Frontal cortex (tissue), 4 donors: ENCODE results near the gene KIF18B. TPM values are rescaled to one million over a fixed set of nuclear protein-coding genes. Genes with fewer than 3 reads are reported as not detected.

Experiments used
- DNase-seq, 2 donors: peaks; one replicate each; pipeline ENCODE4 v3.0.0; 2012; ENCODE audit warnings: low spot score in 2 of 2
- FAIRE-seq: peaks from 2 replicates; lab custom pipeline; 2012; peaks lifted over from hg19 to GRCh38; lab: Jason Lieb, UNC
- total RNA-seq: library from RNA; depleted of rRNA; stranded (reverse); fragments of >200 nt; gene quantifications from one replicate; pipeline ENCODE4 v1.2.3, GENCODE V29; 2014
- donor health status: control.
- donor health status: control.
- donor health status: control.

KIF18B gene
- total RNA-seq: 0.41 TPM

DNA sequence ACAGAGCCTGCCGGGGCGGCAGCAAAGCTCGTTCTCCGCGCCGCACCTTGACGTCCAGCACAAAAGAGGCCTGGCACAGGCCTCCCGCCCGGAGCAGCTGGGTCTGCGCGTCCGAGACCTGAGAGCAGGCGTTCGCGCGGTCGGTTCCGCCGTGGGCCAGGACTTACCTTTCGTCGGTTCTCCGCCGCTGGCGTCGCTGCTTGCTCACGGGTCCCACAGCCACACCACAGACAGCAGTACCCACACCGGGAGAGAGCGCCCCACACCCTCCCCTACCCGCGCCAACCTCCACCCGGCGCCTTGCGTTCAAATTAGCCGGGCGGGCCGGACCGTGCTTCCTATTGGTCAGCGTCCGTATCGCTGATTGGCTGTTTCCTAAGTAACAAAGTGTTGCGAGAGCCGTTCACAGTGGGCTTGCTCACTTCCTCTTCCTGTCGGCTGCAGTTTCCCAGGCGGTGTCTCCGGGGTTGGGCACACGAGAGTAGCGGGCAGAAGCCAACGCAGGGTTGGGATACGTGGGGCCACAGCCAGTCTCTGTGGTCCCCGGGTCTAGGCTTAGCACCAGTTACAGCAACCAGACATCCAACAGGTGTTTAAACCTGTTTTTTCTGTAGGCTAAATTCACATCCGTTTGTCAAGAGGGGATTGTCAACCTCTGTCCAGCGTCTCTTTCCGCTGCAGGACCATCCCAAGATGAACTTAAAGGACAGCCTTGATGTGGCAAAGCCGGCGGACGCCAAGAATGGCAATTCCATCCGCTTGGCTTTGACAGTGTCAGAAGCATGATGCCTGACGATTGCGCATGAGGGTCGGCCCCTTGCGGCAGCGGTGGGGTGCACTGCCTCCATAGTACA lies at the start of gene KIF18B:
TSS of gene KIF18B (minus strand) at position 313 of the 854 bp plus-strand sequence. CDS start 11,429 bp downstream, outside the sequence.
- FAIRE-seq (no peak), DNase-seq (peak; percentile 85 to 98)

DNA sequence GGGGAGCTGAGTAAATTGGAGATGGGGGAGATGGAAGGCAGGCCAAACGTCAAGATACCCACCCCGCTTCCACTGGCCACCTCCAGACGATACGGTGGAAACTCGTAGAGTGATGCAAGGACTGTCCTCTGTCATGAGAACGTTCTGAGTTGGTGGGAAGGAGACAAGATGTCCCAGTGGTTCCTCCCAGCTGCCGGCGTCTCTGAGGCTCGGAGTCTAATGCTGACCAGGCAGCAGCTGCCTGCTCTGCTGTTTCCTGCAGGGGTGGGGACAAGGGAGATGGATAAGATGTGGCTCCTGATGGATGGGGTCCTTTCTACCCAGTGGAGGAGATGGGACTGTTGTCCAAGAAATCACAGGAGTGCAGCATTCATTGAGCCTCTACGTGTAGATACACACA lies 48.7 kb upstream of the KIF18B start:
- FAIRE-seq (no peak), DNase-seq (no peak)

DNA sequence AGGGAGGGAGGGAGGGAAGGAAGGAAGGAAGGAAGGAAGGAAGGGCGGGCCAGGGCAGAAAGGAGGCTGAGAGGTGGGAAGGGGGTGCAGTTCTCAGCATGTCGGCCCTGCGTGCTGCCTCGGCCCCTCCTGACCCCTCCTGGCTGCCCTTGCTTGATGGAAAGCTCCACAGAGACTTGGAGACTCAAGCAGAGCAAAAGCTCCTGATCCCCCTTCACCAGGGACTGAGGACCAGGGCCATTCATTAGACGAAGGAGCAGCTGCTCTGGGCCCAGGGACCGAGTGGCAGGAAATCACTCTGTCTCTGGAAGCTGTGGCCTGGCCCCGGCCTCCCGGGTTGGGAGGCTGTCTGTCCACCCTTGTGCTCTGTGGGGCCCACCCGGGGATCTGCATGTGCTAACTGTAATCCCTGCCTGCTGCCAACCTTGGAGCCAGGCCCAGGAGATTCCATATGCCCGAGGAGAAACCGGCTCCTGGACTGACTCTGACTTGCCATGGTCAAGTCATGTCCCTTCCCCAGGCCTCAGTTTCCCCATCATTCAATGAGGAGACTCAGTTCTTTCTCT lies 47.9 kb upstream of the KIF18B start:
- DNase-seq: no peak
- no peak for FAIRE-seq

DNA sequence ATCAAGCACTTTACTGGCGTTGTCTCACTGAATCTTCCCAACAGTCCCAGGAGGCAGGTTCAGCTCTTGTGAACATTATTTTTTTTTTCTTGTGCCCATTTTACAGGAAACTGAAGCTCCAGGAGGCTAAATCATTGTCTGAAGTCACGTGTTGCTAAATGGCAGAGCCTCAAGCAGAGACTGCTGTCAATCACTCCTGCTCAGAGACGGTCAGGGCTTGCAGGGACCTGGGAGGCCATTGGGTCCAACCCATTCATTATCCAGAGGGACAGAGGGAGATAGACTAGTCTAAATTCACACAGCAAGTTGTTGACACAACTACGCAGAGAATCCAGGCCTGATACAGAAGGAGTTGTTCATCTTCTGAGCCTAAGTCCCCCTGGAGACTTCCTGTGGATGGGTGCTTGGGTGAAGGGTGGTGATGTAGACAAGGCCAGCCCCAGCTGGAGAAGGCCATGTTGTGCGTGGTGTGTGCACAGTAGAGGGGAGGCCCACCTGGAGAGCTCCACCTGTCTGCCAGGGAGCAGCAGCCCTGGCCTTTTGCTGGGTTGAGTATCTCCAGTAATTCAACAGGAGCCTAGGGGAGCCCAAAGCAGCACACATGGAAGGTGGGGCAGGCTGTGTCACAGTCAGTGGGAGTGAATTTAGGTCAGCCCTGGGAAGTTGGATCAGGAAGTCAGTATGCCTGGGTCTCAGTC lies 44.8 kb upstream of the KIF18B start:
- DNase-seq: no peak
- FAIRE-seq: no peak

DNA sequence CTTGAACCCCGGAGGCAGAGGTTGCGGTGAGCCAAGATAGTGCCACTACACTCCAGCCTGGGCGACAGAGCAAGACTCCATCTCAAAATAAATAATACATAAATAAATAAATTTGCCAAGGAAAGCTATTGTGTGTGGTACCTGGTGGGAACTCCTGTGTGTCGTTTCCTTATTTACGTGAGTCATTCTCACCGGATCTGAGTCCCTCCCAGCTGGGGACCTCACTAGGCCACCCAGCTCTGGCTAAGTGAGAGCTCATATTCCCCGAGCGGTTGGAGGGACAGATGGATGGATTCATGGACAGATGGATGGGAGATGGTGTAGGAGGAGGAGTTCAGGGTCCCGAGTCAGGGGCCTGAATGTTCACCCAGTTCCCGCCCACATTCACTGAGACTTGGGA lies 43.4 kb upstream of the KIF18B start:
- FAIRE-seq: no peak
- no peak for DNase-seq

DNA sequence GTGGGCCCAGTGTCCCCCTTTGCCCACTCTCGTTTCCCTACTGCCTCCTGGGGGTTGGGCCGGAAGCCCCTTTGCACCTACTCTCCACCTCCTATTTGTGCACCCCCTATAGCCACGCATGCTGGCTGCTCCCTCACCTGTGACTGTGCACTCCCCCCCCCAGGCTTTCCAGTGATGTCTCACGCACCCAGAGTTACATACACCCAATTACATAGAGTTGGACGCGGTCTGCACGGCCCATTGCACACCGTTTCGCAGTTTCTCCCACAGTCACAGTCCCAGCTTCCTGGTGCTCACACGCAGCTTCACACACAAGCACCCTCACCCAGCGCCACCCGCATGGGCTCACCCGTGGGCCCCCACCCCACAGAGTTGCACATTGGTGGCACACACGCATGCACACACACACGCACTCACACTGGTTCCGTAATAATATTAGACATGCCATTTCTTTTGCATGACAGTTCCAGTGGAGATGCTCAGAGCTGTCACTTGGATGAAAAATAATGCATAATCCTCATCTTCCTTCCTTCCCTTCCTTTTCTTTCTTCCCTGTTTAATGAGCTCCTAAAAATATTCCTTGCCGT lies 42.1 kb upstream of the KIF18B start:
- FAIRE-seq (no peak), DNase-seq (no peak)

DNA sequence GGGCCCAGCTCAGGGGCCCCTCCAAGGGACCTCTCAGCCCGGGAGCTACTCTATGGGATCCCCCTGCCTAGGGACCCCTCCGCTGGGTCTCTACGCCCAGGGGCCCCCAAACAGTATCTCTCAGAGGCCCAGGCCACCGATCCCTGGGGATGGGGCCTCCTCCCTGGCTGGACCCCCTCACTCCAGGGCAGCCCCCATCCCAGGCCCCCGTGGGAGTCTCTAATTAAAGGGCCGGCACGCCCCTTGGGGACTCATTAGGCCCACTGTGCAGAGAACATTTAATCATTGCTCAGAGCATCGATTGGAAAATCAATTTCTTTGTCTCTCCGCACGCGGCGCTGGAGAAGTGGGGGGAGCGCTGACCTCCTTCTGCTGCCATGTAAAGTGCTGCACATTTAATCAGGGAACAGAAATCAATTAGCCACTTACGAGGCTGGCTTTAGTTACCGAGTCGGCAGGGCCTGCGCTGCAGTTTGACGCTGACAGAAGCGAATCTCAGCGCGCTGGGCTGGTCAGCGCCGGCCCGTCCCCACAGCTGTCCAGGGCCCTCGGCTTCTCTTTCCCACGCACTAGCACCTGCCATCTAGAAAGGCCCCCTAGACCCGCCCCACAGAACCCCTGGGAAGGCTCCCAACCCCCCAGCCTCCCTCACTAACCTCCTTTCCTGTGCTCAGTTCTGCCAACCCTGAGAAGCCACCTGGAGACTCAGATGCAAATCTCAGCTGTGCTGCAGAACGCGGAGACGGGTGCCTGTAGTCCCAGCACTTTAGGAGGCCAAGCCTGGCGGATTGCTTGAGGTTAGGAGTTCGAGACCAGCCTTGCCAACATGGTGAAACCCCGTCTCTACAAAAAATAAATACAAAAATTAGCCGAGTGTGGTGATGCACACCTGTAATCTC lies 40.7 kb upstream of the KIF18B start:
- no peak for FAIRE-seq
- no peak for DNase-seq

DNA sequence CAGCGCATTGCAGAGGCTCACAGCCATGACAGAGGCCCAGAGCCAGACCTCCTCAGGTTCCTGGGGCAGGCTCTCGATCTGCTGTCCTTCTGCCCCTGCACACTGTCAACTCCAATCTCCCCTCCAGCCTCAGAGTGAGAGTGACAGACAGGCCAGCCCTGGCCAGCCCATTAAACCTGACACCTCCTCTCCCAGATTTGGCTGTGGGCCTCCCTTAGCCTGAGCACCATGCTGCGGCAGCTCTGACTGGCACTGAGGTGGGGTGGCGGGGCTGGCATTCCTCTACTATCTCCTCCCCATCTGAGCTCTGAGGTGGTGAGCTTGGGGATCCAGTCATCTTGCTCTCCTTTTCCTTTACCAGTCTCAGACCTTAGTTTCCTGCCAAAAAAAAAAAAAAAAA lies 36.0 kb upstream of the KIF18B start:
- no peak for FAIRE-seq
- DNase-seq: no peak

DNA sequence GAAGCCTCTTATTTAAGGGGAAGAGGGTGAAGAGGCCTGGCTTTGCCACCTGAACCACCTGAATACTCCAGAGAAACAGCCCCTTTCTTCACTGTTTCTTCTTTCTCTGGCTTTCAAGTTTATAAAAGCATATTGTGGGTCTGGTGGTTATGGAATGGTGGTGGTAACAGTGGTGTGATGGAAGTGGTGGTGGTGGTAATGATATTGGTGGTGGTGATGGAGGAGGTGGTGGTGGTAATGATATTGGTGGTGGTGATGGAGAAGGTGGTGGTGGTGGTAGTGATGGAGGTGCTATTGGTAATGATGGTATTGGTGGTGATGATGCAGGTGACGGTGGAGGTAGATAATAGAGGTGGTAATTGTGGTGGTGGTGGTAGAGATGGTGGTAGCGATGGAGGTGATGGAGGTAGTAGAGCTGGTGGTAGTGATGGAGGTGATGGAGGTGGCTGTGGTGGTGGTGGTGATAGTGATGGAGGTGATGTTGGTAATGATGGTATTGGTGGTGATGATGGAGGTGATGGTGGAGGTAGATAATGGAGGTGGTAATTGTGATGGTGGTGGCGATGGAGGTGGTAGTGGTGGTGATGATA lies 34.6 kb upstream of the KIF18B start:
- no peak for FAIRE-seq
- no peak for DNase-seq

DNA sequence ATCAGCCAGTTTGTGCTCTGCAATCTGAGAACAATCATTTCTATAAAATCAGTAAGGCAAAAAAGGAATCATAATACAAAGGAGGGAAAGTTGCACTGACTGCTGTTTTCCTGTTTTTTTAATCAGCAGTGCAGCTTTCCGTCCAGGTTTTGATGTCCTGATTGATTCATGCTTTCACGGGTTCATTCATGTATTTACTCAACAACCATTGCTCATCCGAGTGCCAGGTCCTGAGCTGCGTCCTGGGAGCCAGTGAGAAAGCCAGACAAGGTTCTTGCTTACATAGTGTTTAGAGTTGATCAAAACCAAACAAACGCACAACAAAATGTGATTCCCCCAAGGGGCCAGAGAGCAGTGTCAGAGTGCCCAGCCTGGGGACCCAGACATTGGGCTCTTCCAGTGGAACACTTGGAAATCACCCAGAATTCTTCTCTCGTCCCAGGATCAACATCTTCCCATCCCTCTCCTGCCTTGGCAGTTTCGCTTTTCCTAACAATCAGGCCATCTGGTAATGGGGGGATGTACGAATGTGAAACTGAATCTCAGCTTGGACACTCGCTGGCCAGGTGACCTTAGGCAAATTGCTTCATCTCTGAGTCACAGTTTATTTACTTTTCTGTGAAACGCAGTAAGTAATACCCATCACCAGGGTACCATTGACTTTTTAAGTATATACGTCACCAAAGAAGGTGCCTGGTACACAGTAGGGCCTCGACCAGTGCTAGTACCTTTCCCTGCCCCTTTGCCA lies 33.8 kb upstream of the KIF18B start:
- FAIRE-seq (no peak), DNase-seq (no peak)

DNA sequence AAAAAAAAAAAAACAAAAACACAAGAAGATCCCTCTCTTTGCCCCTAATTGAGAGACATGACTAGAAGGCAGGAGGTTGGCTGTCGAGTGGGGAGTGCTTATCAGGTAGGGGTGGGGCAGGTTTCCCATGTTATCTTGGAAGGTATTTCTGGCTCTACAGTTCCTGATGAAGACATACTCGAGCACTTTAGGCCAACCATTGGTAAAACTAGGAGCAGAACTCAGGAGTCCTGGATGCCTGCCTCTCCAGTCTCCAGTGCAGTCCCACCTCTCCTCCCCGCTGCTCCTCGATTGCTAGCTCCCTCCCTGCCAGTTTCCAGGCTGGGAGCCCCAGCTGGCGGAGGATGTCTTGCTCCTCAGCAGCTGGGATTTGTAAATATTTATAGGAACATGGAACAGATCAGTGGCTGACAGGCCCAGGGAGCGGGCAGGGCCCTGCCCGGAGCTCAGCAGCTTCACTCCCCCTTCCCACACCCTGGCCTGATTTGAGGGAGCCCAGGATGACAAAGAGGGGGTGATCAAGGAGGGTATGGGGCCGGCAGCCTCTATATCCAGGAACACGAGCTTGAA lies 31.9 kb upstream of the KIF18B start:
- no peak for DNase-seq
- FAIRE-seq: no peak

DNA sequence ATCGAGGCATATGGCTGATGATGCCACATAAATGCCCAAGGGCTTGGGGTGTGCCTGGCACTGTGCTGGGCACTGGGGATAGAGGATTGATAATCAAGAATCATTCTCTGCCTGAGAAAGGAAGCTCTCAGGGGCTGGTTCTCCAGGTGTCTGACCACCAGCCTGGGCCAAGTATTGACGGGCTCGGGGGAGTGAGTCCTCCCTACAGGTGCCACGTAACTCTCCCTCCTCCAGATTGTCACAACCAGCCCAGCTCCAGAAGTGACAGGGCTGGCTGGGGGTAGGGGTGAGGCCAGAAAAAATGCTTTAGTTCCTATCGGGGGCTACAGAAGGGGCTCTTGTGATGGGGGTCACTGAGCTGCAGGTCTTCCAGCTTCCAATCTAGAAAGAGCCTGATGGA lies 31.2 kb upstream of the KIF18B start:
- FAIRE-seq: no peak

DNA sequence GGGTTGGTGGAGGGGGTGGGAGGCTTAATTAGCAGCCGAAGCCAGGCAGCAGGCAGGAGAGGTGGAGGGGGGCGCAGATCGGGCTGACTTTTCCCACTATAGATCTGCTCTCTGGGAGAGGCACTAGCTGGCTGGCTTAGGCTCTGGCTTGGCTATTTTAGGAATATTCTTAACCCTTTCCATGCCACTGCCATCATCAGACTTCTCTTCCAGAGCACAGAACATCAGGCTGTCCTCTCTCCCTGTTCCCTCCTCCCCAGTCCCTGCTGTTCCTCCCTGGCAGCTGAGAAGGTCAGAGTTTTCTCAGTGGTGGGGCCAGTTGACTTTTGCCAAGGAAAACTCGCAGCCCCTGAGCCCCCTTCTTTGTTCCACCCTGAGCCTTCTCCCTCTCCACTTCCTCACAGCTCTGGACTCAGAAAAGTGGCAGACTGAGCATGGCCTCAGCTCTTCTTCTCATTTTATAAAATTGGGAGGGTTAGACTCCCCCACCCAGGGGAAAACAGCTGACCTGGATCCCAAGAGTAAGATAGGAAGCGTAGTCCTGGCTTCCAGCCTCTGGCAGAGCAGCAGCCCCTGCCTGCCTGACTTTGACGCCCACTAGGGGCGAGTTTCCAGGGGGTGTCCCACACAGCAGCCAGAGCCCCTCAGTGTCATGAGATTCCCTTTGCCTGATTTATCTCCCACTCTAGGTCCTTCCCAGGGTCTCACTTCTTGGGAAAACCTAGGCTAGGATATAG lies 30.4 kb upstream of the KIF18B start:
- FAIRE-seq (no peak), DNase-seq (no peak)

More for the DNA sequence above, 31.2 kb upstream of the KIF18B start:
- DNase-seq: no peak

DNA sequence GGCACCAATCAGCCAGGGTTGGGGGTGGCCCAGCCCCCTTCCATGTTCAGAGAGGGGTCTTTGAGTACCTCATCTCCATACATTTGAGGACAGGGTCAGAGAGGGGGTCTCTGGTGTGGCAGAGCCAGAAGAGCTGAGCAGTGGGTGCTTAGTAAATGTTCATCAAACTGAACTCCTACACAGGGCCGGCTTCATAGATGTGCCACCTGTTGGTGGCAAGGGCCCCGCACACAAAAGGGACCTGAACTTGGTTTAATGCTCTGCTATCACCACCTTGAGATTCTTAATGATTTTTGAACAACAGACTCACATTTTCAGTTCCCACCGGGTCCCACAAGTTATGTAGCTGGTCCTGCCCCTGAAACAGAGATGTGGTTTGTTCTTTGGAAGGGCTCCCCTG lies 29.5 kb upstream of the KIF18B start:
- no peak for FAIRE-seq
- no peak for DNase-seq

DNA sequence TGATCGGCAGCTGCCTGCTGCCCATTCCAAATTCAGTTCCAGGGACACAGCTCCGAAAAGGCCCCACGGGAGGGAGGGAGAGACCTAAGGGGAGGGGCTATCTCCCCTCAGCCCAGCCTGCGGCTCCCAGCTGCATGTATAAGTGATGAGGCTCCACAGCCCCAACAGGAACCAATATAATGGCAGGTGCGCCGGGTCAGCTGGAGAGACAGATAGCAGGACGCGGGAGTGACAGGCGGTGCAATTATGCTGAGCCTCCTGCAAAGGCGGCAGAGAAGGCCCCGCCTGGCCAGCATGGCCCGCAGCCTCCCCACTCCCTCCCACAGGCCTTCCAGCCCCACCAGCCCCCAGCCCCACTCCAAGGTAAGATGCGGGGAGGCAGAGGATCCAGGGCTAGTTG lies 28.6 kb upstream of the KIF18B start:
- FAIRE-seq (no peak), DNase-seq (no peak)

DNA sequence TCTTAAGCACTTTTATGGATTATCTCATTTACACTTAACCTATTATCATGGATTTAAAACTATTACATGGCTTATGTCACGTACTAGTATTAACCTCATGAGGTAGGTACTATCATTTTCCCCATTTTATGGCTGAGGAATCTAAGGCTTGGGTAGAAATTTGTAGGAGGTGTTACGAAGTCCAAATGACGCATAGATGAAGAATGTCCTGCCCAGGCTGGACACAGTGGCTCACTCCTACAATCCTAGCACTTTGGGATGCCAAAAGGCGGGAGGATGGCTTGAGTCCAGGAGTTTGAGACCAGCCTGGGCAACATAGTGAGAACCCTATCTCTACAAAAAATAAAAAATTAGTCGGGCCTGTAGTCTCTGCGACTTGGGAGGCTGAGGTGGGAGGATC lies 25.4 kb upstream of the KIF18B start:
- FAIRE-seq: no peak
- DNase-seq: no peak

DNA sequence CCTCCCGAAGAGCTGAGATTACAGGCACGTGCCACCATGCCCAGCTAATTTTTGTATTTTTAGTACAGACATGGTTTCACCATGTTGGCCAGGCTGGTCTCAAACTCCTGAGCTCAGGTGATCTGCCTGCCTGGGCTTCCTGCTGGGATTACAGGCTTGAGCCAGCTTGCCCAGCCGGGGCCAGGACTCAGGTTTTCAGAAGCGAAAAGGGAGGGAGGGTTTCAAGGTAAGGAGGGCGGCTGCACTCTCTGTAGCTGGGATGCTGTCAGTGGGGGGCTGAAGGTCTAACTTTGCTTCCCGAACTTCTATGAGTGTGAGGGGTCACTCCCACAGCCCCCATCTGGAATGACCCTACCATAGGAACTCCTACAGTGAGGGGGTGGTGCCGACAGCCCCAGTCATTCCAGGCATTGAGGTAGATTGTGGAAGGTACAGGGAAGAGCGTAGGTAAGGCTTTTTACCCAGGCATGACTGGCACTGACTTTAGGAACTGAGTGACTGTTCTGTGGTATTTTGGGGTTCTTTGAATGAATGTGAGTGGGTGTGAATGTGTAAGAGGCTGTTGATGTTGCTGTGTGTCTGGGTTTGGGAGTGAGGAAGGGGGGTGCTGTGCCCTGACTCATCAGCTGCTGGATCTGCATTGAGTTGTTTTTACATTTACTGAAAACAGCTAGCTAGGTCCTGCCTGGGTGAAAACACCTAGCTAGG lies 24.4 kb upstream of the KIF18B start:
- FAIRE-seq (no peak), DNase-seq (peak in 1 of 2 donors; percentile 48)
